Endothelial cell of umbilical vein (primary cell): Measurements from ENCODE around the gene RAP1GAP2. TPM values are rescaled to one million over a fixed set of nuclear protein-coding genes. Genes with fewer than 3 reads are reported as not detected.

Experiments used
- BruUV-seq: library from RNA; stranded (reverse); fragments of 400-500 nt; replicated peaks from 2 replicates; lab custom pipeline; 2021; lab: Mats Ljungman, UMichigan
- CTCF ChIA-PET: fragments of 300-600, 350-600 bp; sonication (Branson Sonifier 250); formaldehyde crosslinking; loops from one replicate; lab custom pipeline; 2021; ENCODE audit warnings: antibody characterized with exemption, inconsistent platforms; lab: Charles Lee
- POLR2A ChIA-PET: fragments of 300-600, 350-600 bp; sonication (Branson Sonifier 250); formaldehyde crosslinking; loops from one replicate; lab custom pipeline; 2021; ENCODE audit warnings: antibody characterized with exemption, inconsistent platforms; lab: Charles Lee
- DNase-seq: peaks from one replicate; pipeline ENCODE4 v3.0.0-alpha.2; 2011; ENCODE audit warnings: low read depth, low spot score
- FAIRE-seq: peaks from 2 replicates; lab custom pipeline; 2011; peaks lifted over from hg19 to GRCh38; lab: Jason Lieb, UNC
- H2AFZ ChIP-seq: 2 replicates; pipeline ENCODE4 v1.6.0; 2012; ENCODE audit warnings: low read depth, low read length, control low read depth, inconsistent platforms
- H3K27ac ChIP-seq: 2 replicates; pipeline ENCODE4 v1.5.1; 2011; ENCODE audit warnings: low read depth, mild to moderate bottlenecking, control low read depth, low read length, moderate library complexity; ENCODE audit not compliant: insufficient read depth
- H3K27me3 ChIP-seq, 2 experiments: 2 replicates each; pipeline versions ENCODE4 v1.6.0 to v1.6.1; 2011; ENCODE audit warnings: low read length in 2 of 2, mixed read lengths in 1 of 2; ENCODE audit not compliant: control insufficient read depth in 2 of 2, insufficient read depth in 2 of 2
- H3K36me3 ChIP-seq, 2 experiments: 2 replicates in 1 of 2; 3 replicates in 1 of 2; pipeline ENCODE4 v1.5.1; 2011; ENCODE audit warnings: low read length in 2 of 2, mild to moderate bottlenecking in 1 of 2, moderate library complexity in 1 of 2; ENCODE audit not compliant: control insufficient read depth in 2 of 2, insufficient read depth in 2 of 2; ENCODE audit errors: extremely low read depth in 1 of 2
- H3K4me1 ChIP-seq: 3 replicates; pipeline ENCODE4 v1.5.1; 2011; ENCODE audit warnings: mild to moderate bottlenecking, low read length; ENCODE audit not compliant: control insufficient read depth, insufficient read depth; ENCODE audit errors: extremely low read depth
- H3K4me2 ChIP-seq: 2 replicates; pipeline ENCODE4 v1.6.1; 2011; ENCODE audit warnings: low read length, control low read depth, mixed read lengths; ENCODE audit not compliant: insufficient read depth
- H3K4me3 ChIP-seq, 3 experiments: fragments of 200-600 bp in 1 of 3; sonication (generic), shearing (Covaris generic) in 1 of 3; replicated peaks in 1 of 3; 2 replicates each; pipeline ENCODE4 v1.5.1; 2011 to 2016; ENCODE audit warnings: control low read depth in 3 of 3, low read length in 3 of 3, mild to moderate bottlenecking in 2 of 3, inconsistent platforms in 1 of 3, low read depth in 1 of 3, moderate library complexity in 1 of 3; ENCODE audit not compliant: insufficient read depth in 1 of 3
- H3K79me2 ChIP-seq: 2 replicates; pipeline ENCODE4 v1.6.0; 2012; ENCODE audit warnings: low read length, inconsistent platforms; ENCODE audit not compliant: control insufficient read depth, insufficient read depth
- H3K9ac ChIP-seq: replicated peaks from 2 replicates; pipeline ENCODE3; 2011; ENCODE audit warnings: low read length, control low read depth; ENCODE audit not compliant: insufficient read depth; ENCODE audit errors: extremely low read depth
- H3K9me1 ChIP-seq: replicated peaks from 3 replicates; pipeline ENCODE4 v1.6.0; 2011; ENCODE audit warnings: mild to moderate bottlenecking, low read length; ENCODE audit not compliant: control insufficient read depth, insufficient read depth; ENCODE audit errors: extremely low read depth
- H3K9me3 ChIP-seq: replicated peaks from 2 replicates; pipeline ENCODE4 v1.5.1; 2012; ENCODE audit warnings: low read length, inconsistent platforms; ENCODE audit not compliant: control insufficient read depth, insufficient read depth
- H4K20me1 ChIP-seq: replicated peaks from 2 replicates; pipeline ENCODE3; 2011; ENCODE audit warnings: mild to moderate bottlenecking, low read length; ENCODE audit not compliant: control insufficient read depth, insufficient read depth; ENCODE audit errors: extremely low read depth
- EZH2 ChIP-seq: IDR thresholded peaks from 2 replicates; pipeline ENCODE4 v1.6.1; 2012; ENCODE audit warnings: borderline replicate concordance, low read depth, mild to moderate bottlenecking, moderate library complexity, low read length, inconsistent platforms; ENCODE audit not compliant: severe bottlenecking
- FOS ChIP-seq: IDR thresholded peaks from 2 replicates; pipeline ENCODE4 v1.6.1; 2011; ENCODE audit warnings: mild to moderate bottlenecking, low read length, moderate library complexity, borderline replicate concordance; ENCODE audit not compliant: insufficient read depth
- GATA2 ChIP-seq: IDR thresholded peaks from 2 replicates; pipeline ENCODE4 v1.7.0; 2011; ENCODE audit warnings: low read depth, mild to moderate bottlenecking, moderate library complexity, mixed read lengths, low read length; ENCODE audit not compliant: insufficient read length, insufficient read depth
- JUN ChIP-seq: IDR thresholded peaks from 2 replicates; pipeline ENCODE4 v1.6.1; 2011; ENCODE audit warnings: borderline replicate concordance, low read depth; ENCODE audit not compliant: insufficient read length, insufficient read depth
- MYC ChIP-seq: IDR thresholded peaks from one replicate; pipeline ENCODE4 v1.6.1; 2011; ENCODE audit warnings: mild to moderate bottlenecking, low read depth, low read length
- POLR2A ChIP-seq: IDR thresholded peaks from 2 replicates; pipeline ENCODE4 v1.6.1; 2012; ENCODE audit warnings: low read depth, mild to moderate bottlenecking, control low read depth, low read length
- POLR2AphosphoS5 ChIP-seq: IDR thresholded peaks from 2 replicates; pipeline ENCODE4 v1.6.1; 2012; ENCODE audit warnings: low read depth, mild to moderate bottlenecking, control low read depth, low read length, moderate library complexity; ENCODE audit not compliant: insufficient read depth
- dilution Hi-C: fragments of 300-500 bp; cut with MboI; formaldehyde crosslinking; loops from one replicate; pipeline ENCODE4 v1.15.0; 2019; ENCODE audit warnings: low sequenced_read_pairs; ENCODE audit not compliant: extremely low pct_ligation_motif_present
- intact Hi-C: fragments of 100-400 bp; cut with micrococcal nuclease; formaldehyde crosslinking; loops from one replicate; pipeline ENCODE4 v1.10.0; 2022
- polyA plus RNA-seq, 4 experiments: library from polyadenylated mRNA; depleted of rRNA in 3 of 4; stranded (reverse) in 3 of 4; unstranded in 1 of 4; fragments of >200 nt; gene quantifications; 2 replicates each; pipeline versions ENCODE4 v1.2.1 to v1.2.3, GENCODE V29; 2011 to 2012; ENCODE audit warnings: missing spikeins in 1 of 4
- total RNA-seq: library from RNA; stranded (reverse); gene quantifications from 2 replicates; pipeline ENCODE4 v1.2.3, GENCODE V29; 2021
- TF ChIP-seq, protein P1 (sequence below), 2 donors: IDR thresholded peaks; 1 replicate in 1 of 2; 2 replicates in 1 of 2; pipeline ENCODE4 v1.5.1; 2011; ENCODE audit warnings: low read length in 2 of 2, mild to moderate bottlenecking in 2 of 2, moderate library complexity in 2 of 2, control low read depth in 1 of 2, inconsistent platforms in 1 of 2, low read depth in 1 of 2; ENCODE audit not compliant: insufficient read depth in 1 of 2; ENCODE audit errors: extremely low read depth in 1 of 2
- TF ChIP-seq, protein P2 (sequence below): IDR thresholded peaks from 2 replicates; pipeline ENCODE4 v1.6.1; 2011; ENCODE audit not compliant: insufficient read depth, insufficient read length

Gene RAP1GAP2
- total and polyA plus RNA-seq, 2 donors (not counting 3 experiments of a cell fraction or from before 2014, with no cell fraction given) = 1.4 to 3.6 TPM

DNA sequence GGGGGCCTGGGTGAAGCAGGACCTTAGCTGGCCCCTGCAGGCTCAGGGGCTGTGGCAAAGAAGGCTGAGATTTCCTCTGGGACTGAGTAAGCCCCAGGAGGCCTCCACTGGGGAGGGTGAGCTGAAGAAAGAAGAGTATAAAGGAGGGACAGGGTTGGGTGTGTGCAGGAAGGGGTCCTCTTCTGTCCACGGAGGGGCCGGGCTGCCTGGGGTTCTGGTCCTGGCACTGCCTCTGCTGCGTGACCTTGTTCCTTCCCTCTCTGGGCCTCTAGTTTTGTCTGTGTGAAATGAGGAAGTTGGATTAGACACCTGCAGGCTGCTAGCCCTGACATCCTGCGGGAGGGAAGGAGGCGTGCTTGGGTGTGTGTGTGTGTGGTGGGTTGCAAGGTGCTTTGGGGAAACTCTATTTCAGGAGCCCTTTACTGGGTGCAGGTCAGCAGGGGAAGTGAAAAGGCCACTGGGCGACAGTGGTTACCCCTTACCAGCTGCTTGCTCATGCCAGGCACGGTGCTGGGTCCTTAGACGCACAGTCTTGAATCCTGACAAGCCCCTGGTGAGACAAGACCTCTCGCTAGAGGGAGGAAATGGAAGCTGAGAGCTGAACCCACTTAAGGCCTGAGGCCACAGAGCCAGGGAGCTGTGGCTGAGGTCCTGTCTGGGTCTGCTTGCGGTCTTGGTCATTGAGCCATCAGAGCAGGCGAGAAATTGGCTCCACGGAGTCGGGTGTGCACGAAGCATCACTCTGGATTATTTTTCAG lies 206.5 kb downstream of the RAP1GAP2 start:
- Histone ChIP-seq H3K9me1 (no peaks in the 10 kb centered on the region), H3K79me2 (no peaks in the 10 kb centered on the region), H3K9me3 (no peaks in the 10 kb centered on the region), H3K4me2 (no peak overlapping the region), H3K4me3 (no peak overlapping the region), H3K27ac (no peak overlapping the region), H3K27me3 (no peaks in the 10 kb centered on the region), H2AFZ (no peak overlapping the region), H3K9ac (no peak overlapping the region), H3K4me1 (peaks cover 17% of the 10 kb centered on the region), H3K36me3 (no peaks in the 10 kb centered on the region), H4K20me1 (no peaks in the 10 kb centered on the region)
- intact Hi-C loops (no loop called here), dilution Hi-C loops (no loop called here)
- FAIRE-seq = no peak
- TF ChIP-seq, protein P1, sequence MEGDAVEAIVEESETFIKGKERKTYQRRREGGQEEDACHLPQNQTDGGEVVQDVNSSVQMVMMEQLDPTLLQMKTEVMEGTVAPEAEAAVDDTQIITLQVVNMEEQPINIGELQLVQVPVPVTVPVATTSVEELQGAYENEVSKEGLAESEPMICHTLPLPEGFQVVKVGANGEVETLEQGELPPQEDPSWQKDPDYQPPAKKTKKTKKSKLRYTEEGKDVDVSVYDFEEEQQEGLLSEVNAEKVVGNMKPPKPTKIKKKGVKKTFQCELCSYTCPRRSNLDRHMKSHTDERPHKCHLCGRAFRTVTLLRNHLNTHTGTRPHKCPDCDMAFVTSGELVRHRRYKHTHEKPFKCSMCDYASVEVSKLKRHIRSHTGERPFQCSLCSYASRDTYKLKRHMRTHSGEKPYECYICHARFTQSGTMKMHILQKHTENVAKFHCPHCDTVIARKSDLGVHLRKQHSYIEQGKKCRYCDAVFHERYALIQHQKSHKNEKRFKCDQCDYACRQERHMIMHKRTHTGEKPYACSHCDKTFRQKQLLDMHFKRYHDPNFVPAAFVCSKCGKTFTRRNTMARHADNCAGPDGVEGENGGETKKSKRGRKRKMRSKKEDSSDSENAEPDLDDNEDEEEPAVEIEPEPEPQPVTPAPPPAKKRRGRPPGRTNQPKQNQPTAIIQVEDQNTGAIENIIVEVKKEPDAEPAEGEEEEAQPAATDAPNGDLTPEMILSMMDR (IDR thresholded peaks at IDR 0.05; ENCODE audit: extremely low read depth in 1 of 2, insufficient read depth in 1 of 2, low read depth in 1 of 2, low read length in 2 of 2) = no peak
- TF ChIP-seq JUN (no peak), EZH2 (no peak), GATA2 (no peak), POLR2AphosphoS5 (no peak), MYC (no peak), FOS (no peak), POLR2A (no peak)
- TF ChIP-seq, protein P2, sequence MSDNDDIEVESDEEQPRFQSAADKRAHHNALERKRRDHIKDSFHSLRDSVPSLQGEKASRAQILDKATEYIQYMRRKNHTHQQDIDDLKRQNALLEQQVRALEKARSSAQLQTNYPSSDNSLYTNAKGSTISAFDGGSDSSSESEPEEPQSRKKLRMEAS = no peak
- CTCF ChIA-PET = interaction anchor here (0.5 to 2.4 kb wide), 5 partner anchors 46 to 154 kb away, joined by 3 to 14 read pairs (median 7); no protein-coding TSS in a partner anchor
- no peak for DNase-seq
- BruUV-seq = no TSS peak
- POLR2A ChIA-PET = interaction anchor here (0.5 kb wide), 1 partner anchor 43 kb away, joined by 5 read pairs; no protein-coding TSS in a partner anchor
